ENCODE results near the gene RAB17. TPM values are rescaled to one million over a fixed set of nuclear protein-coding genes. Genes with fewer than 3 reads are reported as not detected.
A peak's percentile ranks its signal among the peaks of the same experiment; 100 is the strongest.

RAB17 gene
- total RNA-seq, 1 experiment from 2014 or later = 1.3 TPM

GRCh38 chr2:237603718-237604362 is 13.3 kb upstream of the RAB17 start:
- DNase-seq = no peak
- no peak overlapping the region for H3K4me2 ChIP-seq (ENCODE audit: low read depth, low read length, poor library complexity, severe bottlenecking)
- no peaks in the 10 kb centered on the region for H3K9me2 ChIP-seq (replicated peaks; ENCODE audit: insufficient read depth, low read length)
- H3K27ac ChIP-seq (ENCODE audit: low read length) = no peak overlapping the region
- H3K79me2 ChIP-seq (ENCODE audit: low read length) = no peaks in the 10 kb centered on the region
- no peaks in the 10 kb centered on the region for H4K20me1 ChIP-seq (ENCODE audit: insufficient read depth, low read depth, low read length)
- H2AFZ ChIP-seq (ENCODE audit: low read length) = peak overlapping the region; percentile 20; the same call in 1 of the 2 replicates
- no peaks in the 10 kb centered on the region for H3K36me3 ChIP-seq (ENCODE audit: insufficient read depth, low read length)
- H3K27me3 ChIP-seq (ENCODE audit: low read length) = no peaks in the 10 kb centered on the region
- H3K4me1 ChIP-seq (ENCODE audit: low read length) = peaks cover 12% of the 10 kb centered on the region
- H3K9ac ChIP-seq (ENCODE audit: low read length) = no peak overlapping the region
- no peak overlapping the region for H3K4me3 ChIP-seq (ENCODE audit: low read length)
- no peaks in the 10 kb centered on the region for H3K9me3 ChIP-seq (ENCODE audit: low read length)

GRCh38 chr2:237603049-237603717 is 12.6 kb upstream of the RAB17 start:
- Histone ChIP-seq H3K9me3 (ENCODE audit: low read length) (no peaks in the 10 kb centered on the region), H3K4me1 (ENCODE audit: low read length) (peaks cover 12% of the 10 kb centered on the region), H3K79me2 (ENCODE audit: low read length) (no peaks in the 10 kb centered on the region), H3K4me2 (ENCODE audit: low read depth, low read length, poor library complexity, severe bottlenecking) (no peak overlapping the region), H3K9ac (ENCODE audit: low read length) (no peak overlapping the region), H3K4me3 (ENCODE audit: low read length) (no peak overlapping the region), H2AFZ (ENCODE audit: low read length) (peak overlapping the region; percentile 20; the same call in 1 of the 2 replicates), H3K9me2 (replicated peaks; ENCODE audit: insufficient read depth, low read length) (no peaks in the 10 kb centered on the region), H4K20me1 (ENCODE audit: insufficient read depth, low read depth, low read length) (no peaks in the 10 kb centered on the region), H3K27me3 (ENCODE audit: low read length) (no peaks in the 10 kb centered on the region), H3K36me3 (ENCODE audit: insufficient read depth, low read length) (no peaks in the 10 kb centered on the region), H3K27ac (ENCODE audit: low read length) (no peak overlapping the region)
- DNase-seq = peak; percentile 20

GRCh38 chr2:237602409-237602808 is 11.9 kb upstream of the RAB17 start:
- Histone ChIP-seq H3K27ac (ENCODE audit: low read length) (no peak overlapping the region), H3K4me2 (ENCODE audit: low read depth, low read length, poor library complexity, severe bottlenecking) (no peak overlapping the region), H3K4me3 (ENCODE audit: low read length) (no peak overlapping the region), H3K4me1 (ENCODE audit: low read length) (peaks cover 12% of the 10 kb centered on the region), H3K79me2 (ENCODE audit: low read length) (no peaks in the 10 kb centered on the region), H2AFZ (ENCODE audit: low read length) (no peak overlapping the region), H3K9me3 (ENCODE audit: low read length) (no peaks in the 10 kb centered on the region), H3K36me3 (ENCODE audit: insufficient read depth, low read length) (no peaks in the 10 kb centered on the region), H3K27me3 (ENCODE audit: low read length) (no peaks in the 10 kb centered on the region), H4K20me1 (ENCODE audit: insufficient read depth, low read depth, low read length) (no peaks in the 10 kb centered on the region), H3K9ac (ENCODE audit: low read length) (no peak overlapping the region), H3K9me2 (replicated peaks; ENCODE audit: insufficient read depth, low read length) (no peaks in the 10 kb centered on the region)
- DNase-seq = no peak

GRCh38 chr2:237601453-237602116 is 11.1 kb upstream of the RAB17 start:
- H3K27me3 ChIP-seq (ENCODE audit: low read length) = no peaks in the 10 kb centered on the region
- no peaks in the 10 kb centered on the region for H4K20me1 ChIP-seq (ENCODE audit: insufficient read depth, low read depth, low read length)
- peaks cover 12% of the 10 kb centered on the region for H3K4me1 ChIP-seq (ENCODE audit: low read length)
- no peak overlapping the region for H3K9ac ChIP-seq (ENCODE audit: low read length)
- DNase-seq = no peak
- H3K36me3 ChIP-seq (ENCODE audit: insufficient read depth, low read length) = no peaks in the 10 kb centered on the region
- H3K9me3 ChIP-seq (ENCODE audit: low read length) = no peaks in the 10 kb centered on the region
- H3K4me2 ChIP-seq (ENCODE audit: low read depth, low read length, poor library complexity, severe bottlenecking) = no peak overlapping the region
- no peak overlapping the region for H2AFZ ChIP-seq (ENCODE audit: low read length)
- no peaks in the 10 kb centered on the region for H3K9me2 ChIP-seq (replicated peaks; ENCODE audit: insufficient read depth, low read length)
- H3K79me2 ChIP-seq (ENCODE audit: low read length) = no peaks in the 10 kb centered on the region
- H3K27ac ChIP-seq (ENCODE audit: low read length) = no peak overlapping the region
- no peak overlapping the region for H3K4me3 ChIP-seq (ENCODE audit: low read length)

GRCh38 chr2:237600205-237600846 is 9.8 kb upstream of the RAB17 start:
- peak overlapping the region; percentile 79; the same call in 1 of the 2 replicates for H2AFZ ChIP-seq (ENCODE audit: low read length)
- H3K4me3 ChIP-seq (ENCODE audit: low read length) = peak overlapping the region; percentile 4; the same call in 1 of the 2 replicates
- DNase-seq = no peak
- no peaks in the 10 kb centered on the region for H3K36me3 ChIP-seq (ENCODE audit: insufficient read depth, low read length)
- peaks cover 12% of the 10 kb centered on the region for H3K4me1 ChIP-seq (ENCODE audit: low read length)
- no peaks in the 10 kb centered on the region for H3K27me3 ChIP-seq (ENCODE audit: low read length)
- H4K20me1 ChIP-seq (ENCODE audit: insufficient read depth, low read depth, low read length) = no peaks in the 10 kb centered on the region
- H3K27ac ChIP-seq (ENCODE audit: low read length) = no peak overlapping the region
- H3K4me2 ChIP-seq (ENCODE audit: low read depth, low read length, poor library complexity, severe bottlenecking) = peak overlapping the region; percentile 34
- no peaks in the 10 kb centered on the region for H3K9me3 ChIP-seq (ENCODE audit: low read length)
- no peaks in the 10 kb centered on the region for H3K79me2 ChIP-seq (ENCODE audit: low read length)
- H3K9me2 ChIP-seq (replicated peaks; ENCODE audit: insufficient read depth, low read length) = no peaks in the 10 kb centered on the region
- peak overlapping the region; percentile 6; the same call in 1 of the 2 replicates for H3K9ac ChIP-seq (ENCODE audit: low read length)

- peak overlapping the region; percentile 79; the same call in 1 of the 2 replicates for H2AFZ ChIP-seq (ENCODE audit: low read length)
- no peaks in the 10 kb centered on the region for H3K9me3 ChIP-seq (ENCODE audit: low read length)
- H3K4me3 ChIP-seq (ENCODE audit: low read length) = no peak overlapping the region; the same call in 1 of the 2 replicates
- no peaks in the 10 kb centered on the region for H4K20me1 ChIP-seq (ENCODE audit: insufficient read depth, low read depth, low read length)
- H3K79me2 ChIP-seq (ENCODE audit: low read length) = no peaks in the 10 kb centered on the region
- H3K36me3 ChIP-seq (ENCODE audit: insufficient read depth, low read length) = no peaks in the 10 kb centered on the region
- H3K4me2 ChIP-seq (ENCODE audit: low read depth, low read length, poor library complexity, severe bottlenecking) = peak overlapping the region; percentile 34
- peak overlapping the region; percentile 6; the same call in 1 of the 2 replicates for H3K9ac ChIP-seq (ENCODE audit: low read length)
- no peaks in the 10 kb centered on the region for H3K27me3 ChIP-seq (ENCODE audit: low read length)
- no peak overlapping the region for H3K27ac ChIP-seq (ENCODE audit: low read length)
- peaks cover 12% of the 10 kb centered on the region for H3K4me1 ChIP-seq (ENCODE audit: low read length)
- DNase-seq = no peak
- no peaks in the 10 kb centered on the region for H3K9me2 ChIP-seq (replicated peaks; ENCODE audit: insufficient read depth, low read length)
Observed at GRCh38 chr2:237599465-237600110, 9.1 kb upstream of the RAB17 start.

- Histone ChIP-seq H3K4me1 (ENCODE audit: low read length) (peaks cover 12% of the 10 kb centered on the region), H3K9ac (ENCODE audit: low read length) (no peak overlapping the region), H3K4me3 (ENCODE audit: low read length) (no peak overlapping the region), H3K36me3 (ENCODE audit: insufficient read depth, low read length) (no peaks in the 10 kb centered on the region), H4K20me1 (ENCODE audit: insufficient read depth, low read depth, low read length) (no peaks in the 10 kb centered on the region), H3K79me2 (ENCODE audit: low read length) (no peaks in the 10 kb centered on the region), H3K27ac (ENCODE audit: low read length) (no peak overlapping the region), H3K9me3 (ENCODE audit: low read length) (no peaks in the 10 kb centered on the region), H2AFZ (ENCODE audit: low read length) (no peak overlapping the region), H3K9me2 (replicated peaks; ENCODE audit: insufficient read depth, low read length) (no peaks in the 10 kb centered on the region), H3K27me3 (ENCODE audit: low read length) (no peaks in the 10 kb centered on the region), H3K4me2 (ENCODE audit: low read depth, low read length, poor library complexity, severe bottlenecking) (no peak overlapping the region)
- no peak for DNase-seq
Observed at GRCh38 chr2:237598468-237599208, 8.1 kb upstream of the RAB17 start.

Data from Karpas-422 (cell line).